NCI-H460 (cell line): ENCODE results near the gene LRRC59. TPM values are rescaled to one million over a fixed set of nuclear protein-coding genes. Genes with fewer than 3 reads are reported as not detected.
A peak's percentile ranks its signal among the peaks of the same experiment; 100 is the strongest.

Experiments
- DNase-seq: peaks from one replicate; pipeline ENCODE4 v3.0.0-alpha.2; 2016; ENCODE audit warnings: low read depth; ENCODE audit errors: extremely low read depth
- total RNA-seq: library from RNA; depleted of rRNA; stranded (reverse); fragments of >200 nt; shearing (Covaris generic); gene quantifications from 2 replicates; pipeline ENCODE4 v1.2.3, GENCODE V29; 2014

LRRC59 gene
- total RNA-seq, 1 experiment from 2014 or later: 175 TPM

DNA sequence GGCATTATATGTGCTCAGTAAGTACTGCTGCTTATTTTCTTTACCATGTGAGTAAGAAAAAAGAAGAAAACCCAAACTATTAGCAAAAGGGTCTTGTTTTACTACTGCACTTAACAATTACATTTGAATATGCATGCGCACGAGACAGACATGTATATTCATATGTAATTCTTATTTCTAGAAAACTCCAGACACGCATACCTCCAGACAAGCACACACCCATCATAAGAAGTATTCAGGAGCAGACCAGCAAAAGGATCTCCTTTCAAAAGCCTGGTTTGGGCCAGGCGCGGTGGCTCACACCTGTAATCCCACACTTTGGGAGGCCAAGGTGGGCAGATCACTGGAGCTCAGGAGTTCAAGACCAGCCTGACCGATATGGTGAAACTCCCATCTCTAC is 7.8 kb downstream of the LRRC59 start:
- no peak for DNase-seq

DNA sequence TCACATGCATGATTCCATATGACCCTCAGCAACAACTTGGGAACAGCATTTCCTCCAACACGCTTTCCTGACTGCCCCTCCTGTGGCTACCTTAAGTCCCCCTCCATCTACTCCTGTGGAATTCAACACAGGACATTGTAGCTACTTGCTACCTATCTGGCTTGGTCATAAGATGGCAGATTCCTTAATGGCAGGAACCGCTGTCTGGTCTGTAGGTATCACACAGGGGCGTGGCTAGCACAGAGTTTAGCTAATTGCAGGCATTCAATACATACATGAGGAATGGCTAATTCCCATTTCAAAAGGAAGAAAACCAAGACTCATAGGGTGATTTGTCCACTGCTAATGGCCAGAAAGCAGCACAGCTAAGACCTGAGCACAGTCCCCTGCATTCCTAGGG is 8.6 kb downstream of the LRRC59 start:
- no peak for DNase-seq

DNA sequence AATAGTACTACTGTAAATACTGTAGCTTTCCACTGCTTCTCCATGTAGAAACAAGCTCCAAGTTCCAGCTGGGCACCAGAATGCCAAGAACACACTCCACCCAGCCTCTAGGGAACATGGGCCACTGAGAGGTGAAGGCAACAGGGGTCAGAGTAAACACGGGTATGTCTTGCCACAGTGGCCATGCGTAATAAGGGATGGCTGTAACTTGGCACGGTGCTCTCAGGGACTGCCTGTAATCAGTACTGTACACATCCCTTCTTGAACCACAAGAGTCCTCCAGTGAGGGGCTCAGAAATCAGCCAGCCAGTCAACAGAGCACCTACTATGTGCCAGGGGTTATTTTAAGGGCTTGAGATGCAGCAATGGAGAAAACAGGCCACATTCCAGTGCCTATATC is 10.8 kb downstream of the LRRC59 start:
- DNase-seq: peak; percentile 38

DNA sequence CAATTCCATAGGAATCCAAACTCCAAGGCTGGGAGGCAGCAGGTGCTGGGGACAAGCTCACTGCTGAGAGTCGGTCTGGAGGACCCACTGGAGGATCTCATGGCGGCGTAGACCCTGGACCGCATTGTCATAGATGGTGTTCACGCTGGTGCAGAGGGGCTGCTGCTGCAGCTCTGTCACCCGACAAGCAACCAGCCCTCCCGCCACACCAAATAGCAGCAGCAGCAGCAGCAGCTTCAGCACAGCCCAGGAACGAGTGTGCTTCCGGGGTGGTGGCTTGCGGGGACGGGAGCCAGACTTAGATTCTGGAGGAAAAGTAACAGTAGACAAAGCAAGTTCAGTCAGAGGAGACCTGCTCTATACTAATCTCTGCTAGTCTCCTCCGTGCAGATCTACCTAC is 14.4 kb downstream of the LRRC59 start:
- DNase-seq: no peak

DNA sequence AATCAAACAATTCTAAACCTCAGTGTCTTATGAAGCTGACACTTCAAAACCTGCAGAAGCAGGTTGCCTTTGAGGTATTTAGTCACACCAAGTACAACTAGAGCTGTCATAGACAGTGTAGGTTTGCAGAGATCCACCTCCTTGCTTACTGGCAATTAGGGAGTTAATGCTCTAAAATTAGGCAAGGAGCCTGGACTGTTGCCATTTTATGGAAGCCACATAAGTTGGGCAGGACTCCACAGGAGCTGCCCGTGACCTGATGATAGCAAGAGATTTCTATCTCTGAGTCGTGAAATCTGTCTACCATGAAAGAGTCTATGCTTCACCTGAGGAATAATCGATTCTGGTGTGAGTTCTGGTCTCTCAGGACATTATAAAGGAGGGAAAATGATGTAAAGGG is 15.4 kb downstream of the LRRC59 start:
- no peak for DNase-seq

DNA sequence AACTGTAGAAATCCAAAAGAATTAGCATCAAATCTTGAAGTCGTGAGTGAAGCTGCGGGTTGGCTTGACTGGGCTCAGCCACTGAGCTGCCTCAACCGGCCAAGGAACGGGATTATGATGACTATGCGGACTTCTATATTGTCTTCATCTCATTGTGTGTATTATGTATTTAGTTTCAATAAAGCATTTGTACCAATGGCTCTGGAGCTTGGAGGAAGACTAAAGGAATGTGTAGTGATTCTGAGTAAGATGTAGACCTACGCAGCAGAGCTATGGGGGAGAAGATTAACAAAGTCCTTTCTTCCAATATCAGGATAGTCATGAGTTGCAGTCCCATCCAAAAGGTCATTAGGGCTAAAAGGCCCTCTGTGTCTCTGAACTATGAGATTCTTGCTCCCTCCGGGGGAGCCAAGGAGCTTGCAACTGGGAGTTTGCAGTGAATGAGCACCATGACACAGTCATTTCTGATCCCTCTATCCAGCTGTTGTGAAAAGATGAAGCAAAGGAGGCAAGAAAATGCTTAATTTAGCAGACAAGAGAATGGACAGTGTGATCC is 16.0 kb downstream of the LRRC59 start:
- no peak for DNase-seq

DNA sequence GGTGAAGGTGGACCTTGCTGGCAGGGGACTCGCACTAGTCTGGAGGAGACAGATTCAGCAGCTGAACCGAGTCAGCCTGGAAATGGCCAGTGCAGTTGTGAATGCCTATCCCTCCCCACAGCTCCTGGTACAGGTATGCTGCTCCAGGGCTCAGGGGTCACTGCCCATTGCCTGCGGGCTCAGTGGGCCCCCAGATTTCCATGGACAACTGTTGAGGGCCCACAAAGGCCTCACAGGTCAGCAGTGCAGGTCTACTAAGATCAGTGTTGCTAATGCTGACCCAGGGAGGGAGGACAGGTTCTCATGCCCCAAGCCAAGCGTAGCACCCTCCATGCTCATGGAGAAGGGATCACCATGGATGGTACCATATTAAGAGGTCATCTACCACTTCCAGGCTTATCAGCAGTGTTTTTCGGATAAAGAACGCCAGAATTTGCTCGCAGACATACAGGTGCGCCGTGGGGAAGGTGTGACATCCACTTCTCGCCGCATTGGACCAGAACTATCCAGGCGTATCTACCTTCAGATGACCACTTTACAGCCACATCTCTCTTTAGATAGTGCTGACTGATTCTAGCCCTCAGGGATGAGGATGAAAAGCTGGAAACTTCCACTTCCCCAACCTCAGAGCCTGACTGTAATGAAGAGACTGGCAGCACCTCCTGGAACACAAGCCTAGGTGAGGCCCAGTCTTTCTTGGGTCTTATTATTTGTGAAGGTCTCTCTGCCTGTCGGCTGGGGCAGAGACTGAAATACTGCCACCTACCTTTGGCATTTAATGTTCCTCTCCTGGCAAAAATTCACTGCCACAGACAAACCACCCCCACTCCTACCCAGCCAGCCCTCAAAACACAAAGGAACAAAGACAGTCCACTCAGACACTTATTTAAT is 16.7 kb downstream of the LRRC59 start:
- DNase-seq: no peak

DNA sequence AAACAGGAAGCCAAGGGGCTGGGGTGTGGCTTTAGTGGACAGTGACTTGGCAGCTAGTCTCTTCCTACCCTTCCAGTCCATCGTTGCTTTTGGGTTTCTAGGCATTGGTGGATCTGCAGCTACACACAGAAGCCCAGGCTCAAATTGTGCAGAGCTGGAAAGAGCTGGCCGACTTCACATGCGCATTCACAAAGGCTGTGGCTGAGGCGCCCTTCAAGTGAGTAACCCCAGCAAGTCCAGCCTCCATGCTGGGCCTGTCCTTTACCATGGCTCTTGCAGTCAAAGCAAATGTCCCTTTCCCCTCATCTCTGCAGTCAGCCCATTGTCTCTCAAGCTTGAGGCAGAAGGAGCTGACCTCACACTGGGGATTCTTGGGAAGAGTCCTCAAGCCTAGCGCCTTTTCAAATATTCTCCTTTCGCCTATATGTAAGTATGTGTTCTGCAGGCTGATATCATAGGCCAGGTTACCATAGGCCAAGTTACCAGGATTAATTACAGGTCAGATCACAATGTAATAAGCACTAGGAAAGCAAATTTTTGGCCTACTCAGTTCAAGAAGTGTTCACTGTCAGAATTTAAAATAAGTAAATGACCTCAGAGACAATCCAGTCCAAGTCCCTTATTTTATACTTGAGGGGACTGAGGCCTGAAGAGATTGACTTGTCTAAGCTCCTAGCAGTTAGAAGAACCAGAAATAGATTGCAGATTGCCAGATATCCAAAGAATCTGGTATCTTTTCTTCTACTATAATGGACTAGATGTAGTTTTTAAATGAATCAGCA is 17.8 kb downstream of the LRRC59 start:
- DNase-seq: no peak

DNA sequence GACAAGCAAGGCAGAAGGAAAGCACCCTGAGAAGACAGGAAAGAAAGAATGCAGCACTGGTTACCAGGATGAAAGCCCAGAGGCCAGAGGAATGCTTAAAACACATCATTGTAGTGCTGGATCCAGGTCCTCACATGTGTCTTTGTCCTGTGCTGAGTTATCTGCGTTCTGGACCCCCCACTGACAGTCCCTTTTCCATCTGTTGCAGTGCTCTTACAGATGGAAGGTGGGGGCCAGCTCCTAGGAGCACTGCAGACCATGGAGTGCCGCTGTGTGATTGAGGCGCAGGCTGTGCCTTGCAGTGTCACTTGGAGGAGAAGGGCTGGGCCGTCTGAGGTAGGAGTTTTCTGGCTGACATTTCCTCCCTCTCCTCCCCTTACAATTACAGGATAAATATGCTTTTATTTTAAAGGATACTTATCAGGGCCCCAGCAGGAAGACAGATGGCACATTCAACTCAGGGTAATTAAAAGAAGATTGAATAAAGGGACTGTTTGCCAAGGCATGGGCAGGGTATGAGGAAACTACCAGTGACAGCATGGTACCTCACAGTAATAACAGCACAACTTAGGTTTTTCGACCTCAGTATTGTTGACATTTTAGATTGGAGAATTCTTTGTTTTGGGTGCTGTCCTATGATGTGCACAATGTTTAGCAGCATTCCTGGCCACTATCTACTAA is 21.3 kb downstream of the LRRC59 start:
- no peak for DNase-seq

DNA sequence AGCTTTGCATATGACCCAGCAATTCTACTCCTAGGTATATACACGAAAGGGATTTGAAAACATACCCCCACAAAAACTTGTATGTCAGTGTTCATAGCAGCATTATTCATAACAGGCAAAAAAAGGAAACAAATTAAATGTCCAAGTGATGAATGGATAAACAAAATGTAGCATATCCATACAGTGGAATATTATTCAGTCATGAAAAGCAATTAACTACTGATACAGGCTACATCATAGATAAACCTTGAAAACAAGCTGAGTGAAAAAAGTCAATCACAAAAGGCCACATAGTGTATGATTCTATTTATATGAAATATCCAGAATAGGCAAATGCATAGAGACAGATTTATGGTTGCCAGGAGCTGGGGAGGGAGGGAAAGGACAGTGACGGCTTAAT is 23.6 kb downstream of the LRRC59 start:
- no peak for DNase-seq

DNA sequence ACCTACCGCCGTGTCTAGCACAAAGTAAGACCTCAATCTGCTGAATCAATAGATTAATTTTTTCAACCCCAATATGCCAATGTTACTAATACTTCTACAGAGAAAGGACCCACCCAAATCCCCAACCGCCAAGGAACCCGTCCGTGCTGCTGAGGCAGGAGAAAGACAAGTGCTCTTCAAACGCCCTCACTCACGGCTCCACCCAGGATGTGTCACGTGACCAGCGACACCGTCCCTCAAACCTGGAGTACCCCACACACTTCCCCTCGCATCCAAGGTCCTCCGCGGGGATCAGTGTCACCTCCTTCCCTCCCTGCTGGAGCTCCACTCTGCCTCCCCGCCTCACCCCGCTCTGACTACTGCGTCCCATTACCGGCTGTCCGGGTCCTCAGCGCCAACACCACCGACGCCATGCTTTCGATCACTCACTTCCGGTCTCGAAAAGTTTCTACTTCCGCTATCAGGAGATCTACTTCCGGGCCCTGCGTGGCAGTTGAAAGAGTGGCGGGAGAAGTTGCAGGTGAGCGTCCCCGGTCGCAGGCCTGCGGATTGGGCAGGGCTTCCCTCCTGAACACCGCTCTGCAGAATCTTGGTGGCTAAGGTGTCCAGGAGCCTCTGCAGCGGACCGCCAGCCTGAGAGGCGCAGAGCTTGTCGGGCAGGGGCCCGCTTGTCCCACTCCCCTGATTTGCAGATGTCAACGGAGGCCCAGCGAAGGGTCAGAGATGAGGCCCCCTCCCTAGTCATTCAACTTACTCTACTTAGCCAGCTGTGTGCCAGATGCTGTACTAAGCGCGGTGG is 24.4 kb downstream of the LRRC59 start, which contains the start of the genes EME1 and MRPL27:
EME1 (plus strand) TSS at position 472 of the 799 bp plus-strand sequence. CDS start 1,980 bp downstream, outside the sequence.
MRPL27 (minus strand) TSS at position 427 of the 799 bp plus-strand sequence; CDS start at position 413, 14 bp downstream.
- peak; percentile 86 for DNase-seq

DNA sequence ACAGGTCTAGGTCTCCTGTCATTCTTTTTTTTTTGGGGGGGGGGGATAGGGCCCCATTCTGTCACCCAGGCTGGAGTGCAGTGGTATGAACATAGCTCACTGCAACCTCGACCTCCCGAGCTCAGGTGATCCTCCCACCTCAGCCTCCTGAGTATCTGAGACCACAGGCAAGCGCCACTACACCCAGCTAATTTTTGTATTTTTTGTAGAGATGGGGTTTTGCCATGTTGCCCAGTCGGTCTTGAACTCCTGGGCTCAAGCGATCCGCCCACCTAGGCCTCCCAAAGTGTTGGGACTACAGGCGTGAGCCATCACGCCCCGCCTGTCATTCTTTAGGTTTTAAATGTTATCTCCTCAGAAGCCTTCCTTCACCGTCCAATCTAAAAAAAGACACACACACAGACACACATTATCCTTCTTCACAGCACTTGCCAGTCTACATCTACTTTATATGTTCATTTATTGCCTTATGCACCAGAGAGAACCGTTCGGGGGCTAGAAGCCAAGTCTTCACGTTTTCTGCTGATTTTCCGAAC is 25.0 kb downstream of the LRRC59 start:
- no peak for DNase-seq

DNA sequence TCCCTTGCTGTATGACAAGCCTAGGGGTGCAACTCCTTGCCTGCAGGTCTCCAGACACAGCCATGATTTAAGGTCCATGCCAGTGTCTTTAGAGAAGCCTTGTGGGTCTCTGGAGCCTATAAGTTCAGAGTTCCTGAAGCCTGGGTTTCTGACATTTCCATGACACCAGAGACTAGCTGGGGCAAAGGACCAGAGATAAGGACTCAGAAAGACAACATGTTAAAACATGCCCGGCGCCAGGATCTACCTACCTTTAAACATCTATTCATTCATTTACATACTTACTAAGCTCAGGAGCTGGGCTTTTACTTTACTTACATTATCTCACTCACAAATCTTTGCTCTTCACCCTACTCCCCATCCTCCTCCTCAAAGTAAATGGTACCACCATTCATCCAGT is 25.8 kb downstream of the LRRC59 start:
- no peak for DNase-seq

DNA sequence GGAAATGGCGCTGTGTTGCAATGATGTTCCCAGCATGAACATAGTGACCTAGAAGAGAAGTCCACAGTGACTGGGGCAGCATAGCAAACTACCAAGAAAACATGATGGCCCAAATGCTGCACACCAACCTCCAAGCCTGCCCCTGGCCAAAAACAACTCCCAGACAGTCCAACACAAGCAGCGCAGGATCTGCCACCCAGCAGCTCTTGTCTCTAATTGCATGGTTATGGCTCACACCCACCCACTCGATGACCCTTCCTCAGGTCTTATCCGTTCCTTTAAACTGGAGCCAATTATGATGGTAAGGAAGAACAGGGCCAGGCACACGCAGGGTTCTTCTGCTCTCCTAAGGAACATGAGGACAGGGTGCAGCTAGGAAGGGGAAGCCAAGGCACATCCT is 27.3 kb downstream of the LRRC59 start:
- no peak for DNase-seq

DNA sequence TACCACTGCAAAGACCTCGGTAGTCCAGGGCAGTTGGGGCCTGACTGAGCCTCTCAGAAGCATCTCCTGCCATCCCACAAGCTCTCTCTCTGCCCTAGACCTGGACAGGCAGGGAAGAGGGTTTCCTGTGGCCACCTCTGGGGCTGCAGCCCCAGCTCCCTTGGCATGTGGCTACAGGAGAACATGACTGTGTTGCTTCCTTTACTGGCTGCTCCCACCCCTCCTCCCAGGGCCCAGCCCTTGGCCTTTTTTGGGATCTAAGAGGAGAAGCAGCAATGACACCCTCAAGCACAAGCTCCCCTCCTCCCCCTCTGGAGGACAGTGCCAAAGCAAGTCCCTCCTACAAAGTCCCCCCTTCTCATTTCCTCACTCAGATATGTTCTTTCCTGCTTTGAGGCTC is 29.9 kb downstream of the LRRC59 start:
- DNase-seq: no peak

DNA sequence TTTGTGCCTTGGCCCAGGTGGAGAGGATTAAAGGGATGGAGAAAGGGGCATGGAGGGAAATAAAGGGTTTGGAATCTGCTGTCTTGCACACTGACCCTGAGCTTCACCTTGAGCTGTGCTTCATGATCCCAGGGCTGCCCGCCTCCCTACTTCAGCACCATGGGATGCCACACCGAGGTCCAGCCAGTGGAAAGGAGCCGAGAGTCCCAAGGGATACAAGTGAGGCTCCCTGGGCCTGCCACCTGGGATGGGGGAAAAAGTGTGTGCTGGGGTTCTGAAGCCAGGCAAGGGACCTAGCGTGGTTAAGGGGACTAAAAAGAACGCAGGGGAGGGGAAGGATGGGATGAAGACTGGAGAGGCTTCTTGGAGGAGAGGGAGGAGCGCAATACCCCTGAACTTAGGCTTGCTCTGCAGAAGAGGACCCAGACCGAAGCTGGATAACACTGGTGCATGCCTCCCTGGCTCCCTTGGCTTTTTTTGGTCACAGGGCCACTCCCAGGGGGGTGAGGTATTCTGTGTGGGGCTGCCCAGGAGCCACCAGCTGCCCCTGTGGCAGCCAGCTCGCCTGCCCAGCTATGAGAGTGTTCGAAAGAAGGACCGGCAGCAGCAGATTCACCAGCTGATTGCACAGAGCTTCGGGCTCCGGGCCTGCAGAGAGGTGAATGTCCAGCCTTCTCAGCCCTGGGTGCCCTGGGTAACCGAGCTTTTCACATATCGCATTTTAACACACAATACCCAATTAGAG is 31.5 kb downstream of the LRRC59 start:
- no peak for DNase-seq

DNA sequence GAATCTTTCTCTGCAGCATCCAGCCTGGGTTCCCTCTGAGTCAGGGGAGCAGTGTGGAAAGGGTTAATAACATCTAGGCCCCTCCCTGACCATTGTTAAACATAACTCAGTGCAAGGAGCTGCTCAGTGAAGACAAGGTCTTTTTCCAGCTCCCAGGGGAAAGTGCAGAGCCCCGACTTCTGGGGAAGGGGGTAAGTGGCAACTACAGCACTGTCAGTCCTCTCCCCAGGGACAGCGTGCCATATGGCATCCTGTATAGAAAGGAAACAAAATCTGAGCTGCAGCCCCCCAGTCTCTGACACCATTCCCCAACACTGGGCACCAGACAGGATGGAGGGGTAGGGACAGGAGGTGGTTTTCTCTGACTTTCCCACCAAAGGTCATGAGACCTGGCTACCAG is 32.2 kb downstream of the LRRC59 start:
- DNase-seq: no peak

DNA sequence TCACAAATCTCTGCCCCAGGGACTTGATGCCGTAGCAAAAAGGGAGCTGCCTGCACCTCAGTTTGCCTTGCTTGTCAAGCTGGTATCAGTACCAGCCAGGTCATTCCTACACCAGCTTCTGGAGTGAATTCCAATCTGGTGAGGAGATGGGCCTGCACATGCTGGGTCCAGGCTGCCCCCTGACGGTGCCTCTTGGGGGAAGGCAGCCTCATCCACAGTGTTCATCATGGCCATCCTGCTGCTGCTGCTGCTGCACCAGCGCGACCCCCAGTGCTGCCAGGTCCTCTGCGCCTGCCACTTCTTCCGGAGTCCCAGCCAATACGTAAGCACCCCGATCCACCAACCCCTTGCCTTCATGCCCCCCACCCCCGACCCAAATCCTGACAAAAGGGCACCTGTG is 32.6 kb downstream of the LRRC59 start:
- no peak for DNase-seq

DNA sequence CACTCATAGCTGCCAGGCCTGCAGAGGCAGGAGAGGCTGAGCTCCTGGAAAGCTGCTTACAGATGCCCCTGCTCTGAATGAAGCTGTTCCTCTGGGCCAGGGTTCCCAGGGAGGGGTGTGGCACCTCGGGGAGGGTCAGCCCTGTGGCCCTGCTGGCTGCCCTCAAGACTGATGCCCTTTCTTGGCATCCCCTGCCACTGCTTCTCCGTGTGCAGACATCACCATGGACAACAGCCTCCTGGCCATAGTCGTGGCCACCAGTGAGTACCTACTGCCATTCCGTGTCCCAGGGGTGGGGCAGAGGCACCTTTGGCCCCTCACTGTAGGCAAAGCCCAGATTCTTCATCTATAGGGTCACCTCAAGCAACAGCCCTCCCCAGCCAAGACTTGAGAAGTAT is 33.3 kb downstream of the LRRC59 start:
- DNase-seq: no peak
